Vagina (tissue), 2 donors: ENCODE measurements around the gene PICALM.

Experiments used
- CTCF ChIP-seq, 3 experiments: fragments of 450-650 bp in 2 of 3; fragments of 200-600 bp in 1 of 3; sonication (generic) in 1 of 3; IDR thresholded peaks; one replicate each; pipeline ENCODE4 v1.5.1; 2017 to 2019; ENCODE audit warnings: antibody characterized with exemption in 3 of 3, mild to moderate bottlenecking in 2 of 3, moderate library complexity in 2 of 3
- POLR2A ChIP-seq, 2 donors: fragments of 450-650 bp; IDR thresholded peaks; one replicate each; pipeline ENCODE4 v1.6.1; 2017; ENCODE audit warnings: antibody characterized with exemption in 2 of 2, mild to moderate bottlenecking in 2 of 2, moderate library complexity in 2 of 2

- no peak for TF ChIP-seq CTCF (IDR thresholded peaks at IDR 0.05)
- TF ChIP-seq POLR2A (IDR thresholded peaks at IDR 0.05), result no peak
Observed at GRCh38 chr11:85950317-85951048, 118.4 kb downstream of the PICALM start.
